NCI-H1048 (cell line): ENCODE measurements around the gene B3GALNT2.
"Not testable (repeated sequence)": the region's sequence is repeated elsewhere in the genome, so short reads cannot be mapped to it uniquely, and the experiment has no call there.

Source experiments
- DNase-seq: peaks from one replicate; lab custom pipeline; 2025; lab: John Stamatoyannopoulos, UW

The B3GALNT2 gene

DNA sequence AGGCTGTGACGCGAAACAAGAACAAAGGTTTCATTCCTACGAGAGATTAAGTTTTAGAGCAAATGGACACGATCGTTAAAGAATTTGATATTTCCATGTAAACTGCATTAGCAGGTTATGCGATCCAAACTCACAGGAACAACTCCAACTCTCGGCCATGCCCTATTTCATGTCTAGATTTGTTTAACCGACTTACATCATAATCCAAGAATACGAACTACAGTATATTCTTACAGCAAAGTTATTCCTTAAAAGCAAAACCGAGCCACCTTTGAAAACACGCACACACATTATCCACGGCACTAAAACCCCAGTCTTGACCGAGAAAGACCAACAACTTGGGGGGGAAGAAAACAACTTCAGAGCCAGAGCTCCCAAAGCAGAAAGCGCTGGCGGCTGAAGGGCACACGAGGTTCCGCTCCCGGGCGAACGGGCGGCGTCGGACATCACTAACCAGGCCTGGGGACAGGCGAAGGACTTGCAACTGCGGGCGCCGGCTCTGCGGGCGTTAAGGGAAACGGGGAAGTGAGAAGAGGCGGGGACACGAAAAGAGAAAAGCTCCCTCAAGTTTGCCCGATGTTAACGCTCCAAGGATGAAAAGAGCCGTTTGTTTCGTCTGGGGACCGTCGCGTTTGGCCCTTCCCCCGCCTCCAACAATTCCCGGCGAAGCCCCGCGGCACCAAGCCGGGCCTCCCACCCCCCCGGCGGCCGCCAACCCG is 690 bp downstream of the B3GALNT2 start:
- no peak for DNase-seq

DNA sequence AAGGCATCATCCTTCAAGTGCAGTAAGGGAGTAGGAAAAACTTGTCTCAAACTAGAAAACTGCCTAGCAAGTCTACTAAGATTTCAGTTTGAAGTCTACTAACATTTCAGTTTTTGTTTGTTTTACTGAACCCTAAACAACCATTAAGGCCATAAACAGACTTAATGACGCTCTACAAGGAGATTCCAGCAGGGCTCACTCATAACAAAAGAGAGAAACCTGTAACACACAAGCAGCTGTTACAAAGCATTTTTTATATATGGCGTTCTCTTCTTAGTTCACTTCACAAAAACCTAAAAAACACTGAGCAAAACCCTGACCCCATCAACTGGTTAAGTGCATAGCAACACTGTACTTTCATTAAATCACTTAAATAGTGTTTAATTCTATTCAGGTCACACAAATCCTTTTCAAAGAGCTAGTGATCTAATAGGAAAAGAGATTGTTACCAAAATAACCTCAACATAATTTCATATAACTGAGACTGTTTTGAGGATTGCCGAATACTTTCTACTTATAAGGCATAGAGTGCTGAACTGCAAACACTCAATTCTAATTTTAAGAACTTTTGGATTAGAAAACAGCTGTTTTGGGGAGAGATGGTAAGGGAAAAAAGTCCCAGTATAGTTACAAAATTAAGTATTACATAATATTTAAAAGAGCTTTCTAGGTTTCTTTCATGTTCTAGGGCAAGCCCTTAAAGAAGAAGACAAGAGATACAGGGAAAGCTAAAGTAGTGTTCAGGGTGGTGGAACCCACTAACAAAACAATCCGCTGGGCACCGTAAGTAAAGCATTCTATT is 1.4 kb downstream of the B3GALNT2 start:
- no peak for DNase-seq

DNA sequence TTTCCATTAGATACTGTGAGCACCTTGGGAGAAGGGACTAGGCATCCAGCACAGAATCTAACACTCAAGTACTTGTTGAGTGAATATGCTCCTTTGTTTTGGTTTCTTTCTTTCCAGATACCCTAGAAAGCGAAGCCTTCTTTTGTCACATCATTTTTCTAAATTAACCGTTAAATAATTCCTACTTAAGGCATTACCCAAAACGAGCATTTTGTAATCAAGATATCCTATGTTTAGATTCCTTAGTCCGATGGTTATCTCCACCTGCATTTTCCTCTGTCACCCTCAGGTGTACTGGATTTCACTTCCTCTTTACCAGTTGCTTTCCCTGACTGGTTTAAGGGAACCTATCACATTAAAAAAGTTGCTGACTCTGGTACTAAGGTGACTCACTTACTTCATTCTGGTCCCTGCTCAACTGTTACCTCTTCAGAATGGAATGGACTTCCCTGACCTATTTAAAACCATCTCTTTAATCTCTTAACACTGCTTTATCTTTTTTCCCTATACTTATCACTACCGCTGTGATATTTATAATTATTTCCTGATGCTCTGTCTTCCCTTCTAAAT is 3.2 kb downstream of the B3GALNT2 start:
- no peak for DNase-seq

DNA sequence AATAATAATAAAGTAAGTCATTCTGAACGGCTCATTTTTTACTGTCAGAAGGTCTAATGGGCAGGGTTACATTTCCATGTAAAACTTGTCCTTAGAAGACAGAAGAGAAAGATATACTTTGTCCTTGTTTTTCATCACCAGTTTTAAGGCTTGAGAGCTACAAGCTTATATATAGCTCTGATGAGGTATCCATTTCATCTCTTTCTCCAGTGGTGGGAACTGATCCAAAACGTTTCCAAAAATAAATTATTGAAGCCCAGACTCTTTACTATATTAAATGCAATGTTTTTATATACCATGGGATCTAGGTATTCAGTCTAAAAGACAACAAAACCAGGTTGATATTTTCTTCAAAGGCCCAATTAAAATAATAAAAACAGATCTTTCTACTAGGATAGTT is 8.7 kb downstream of the B3GALNT2 start:
- no peak for DNase-seq

DNA sequence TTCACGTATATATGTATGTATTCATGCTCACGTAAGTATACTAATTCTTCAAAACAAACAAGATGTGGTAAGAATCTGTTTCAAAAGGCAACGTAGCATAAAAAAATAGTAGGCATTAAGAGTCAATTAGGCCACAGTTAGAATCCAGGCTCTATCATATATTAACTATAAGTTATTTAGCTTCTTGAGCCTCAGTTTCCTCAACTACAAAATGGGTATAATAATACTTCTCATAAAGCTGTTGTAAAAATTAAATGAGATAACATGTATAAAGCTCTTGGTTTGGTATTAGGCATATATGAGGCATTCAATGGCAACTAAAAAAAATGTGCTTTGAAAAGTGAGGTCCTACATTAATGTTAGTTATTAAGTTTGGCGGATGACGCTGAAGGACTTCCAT is 9.2 kb downstream of the B3GALNT2 start:
- no peak for DNase-seq

DNA sequence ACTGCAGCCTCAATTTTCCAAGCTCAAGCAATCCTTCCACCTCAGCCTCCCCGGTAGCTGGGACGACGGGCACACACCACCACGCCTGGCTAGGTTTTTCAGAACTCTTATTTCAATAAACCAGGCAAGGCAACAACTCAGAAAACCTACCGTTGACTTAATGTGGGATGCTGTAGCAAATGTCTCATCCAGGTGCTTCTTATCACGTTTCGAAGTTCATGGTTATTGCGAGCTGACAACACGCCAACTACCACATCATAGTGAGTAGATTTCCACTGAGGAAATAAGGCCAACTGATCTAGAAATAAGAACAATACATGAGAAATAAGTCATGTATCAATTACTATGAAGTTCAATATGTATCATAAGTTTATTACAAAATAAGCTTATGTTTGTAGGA is 9.7 kb downstream of the B3GALNT2 start:
- DNase-seq: no peak

DNA sequence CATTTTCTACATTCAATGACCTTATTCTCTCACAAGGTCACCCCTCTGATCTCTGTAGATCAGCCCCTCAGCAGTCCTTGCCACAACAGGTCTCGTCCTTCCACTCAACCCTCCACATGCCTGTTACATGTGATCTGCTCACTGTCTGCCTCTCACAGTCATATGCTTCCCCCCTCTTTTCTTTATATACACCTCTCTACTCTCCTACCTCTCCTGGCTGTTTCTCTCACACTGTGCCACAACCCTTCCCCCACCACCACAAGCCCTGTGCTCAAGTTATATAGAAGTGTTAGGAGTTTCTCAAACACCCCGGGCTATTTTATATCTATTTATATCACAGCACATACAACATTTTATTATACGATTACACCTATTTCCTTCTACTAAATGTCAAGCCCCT is 12.6 kb downstream of the B3GALNT2 start:
- no peak for DNase-seq

DNA sequence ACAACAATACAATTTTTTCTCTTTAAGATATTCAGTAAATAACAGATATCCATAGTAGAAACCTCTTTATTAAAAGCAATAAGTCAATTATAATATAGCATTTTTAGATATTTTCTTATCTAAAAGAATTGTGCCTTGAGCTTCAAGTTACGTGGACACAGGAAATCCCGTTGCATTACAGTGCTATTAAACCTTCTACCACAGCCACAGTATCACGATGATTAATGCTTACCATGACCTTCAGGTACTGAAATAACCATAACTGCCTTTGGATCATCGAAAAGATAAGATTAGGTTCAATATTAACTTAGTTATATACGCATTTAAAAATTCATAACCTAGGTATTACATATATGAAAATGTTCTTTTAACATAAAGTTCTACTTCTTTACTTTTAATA is 17.9 kb downstream of the B3GALNT2 start:
- DNase-seq: no peak

DNA sequence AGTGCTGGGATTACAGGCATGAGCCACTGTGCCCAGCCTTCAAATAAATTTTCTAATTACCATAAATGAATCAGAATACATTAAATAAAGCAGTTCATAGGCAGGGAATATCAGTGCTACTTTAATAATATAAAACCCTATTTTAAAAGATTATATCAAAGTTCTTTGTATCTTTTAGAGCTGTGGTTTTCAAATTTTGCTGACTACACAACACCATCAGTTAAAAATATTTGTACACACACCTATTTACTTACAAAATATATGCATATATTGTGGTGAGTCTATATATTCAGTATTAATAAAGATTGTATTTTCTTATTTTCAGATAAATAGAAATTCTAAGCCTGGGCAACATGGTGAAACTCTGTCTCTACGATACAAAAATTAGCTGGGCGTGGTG is 18.7 kb downstream of the B3GALNT2 start:
- DNase-seq: no peak

DNA sequence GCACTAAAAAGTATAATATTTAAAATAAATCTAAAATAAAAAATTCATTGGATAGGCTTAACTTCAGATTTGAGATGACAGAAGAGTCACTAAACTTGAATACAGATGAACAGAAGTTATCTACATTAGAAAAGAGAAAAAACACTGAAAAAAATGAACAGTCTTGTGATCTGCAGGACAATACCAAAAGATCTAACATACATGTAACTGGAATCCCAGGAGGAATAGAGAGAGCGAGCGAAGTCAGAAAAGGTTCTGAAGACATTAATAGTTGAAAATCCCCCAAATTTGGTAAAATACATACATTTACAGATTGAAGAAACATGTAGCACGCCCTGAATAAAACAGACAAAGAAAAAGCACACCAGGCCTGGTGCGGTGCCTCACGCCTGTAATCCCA is 21.2 kb downstream of the B3GALNT2 start:
- DNase-seq: no peak

DNA sequence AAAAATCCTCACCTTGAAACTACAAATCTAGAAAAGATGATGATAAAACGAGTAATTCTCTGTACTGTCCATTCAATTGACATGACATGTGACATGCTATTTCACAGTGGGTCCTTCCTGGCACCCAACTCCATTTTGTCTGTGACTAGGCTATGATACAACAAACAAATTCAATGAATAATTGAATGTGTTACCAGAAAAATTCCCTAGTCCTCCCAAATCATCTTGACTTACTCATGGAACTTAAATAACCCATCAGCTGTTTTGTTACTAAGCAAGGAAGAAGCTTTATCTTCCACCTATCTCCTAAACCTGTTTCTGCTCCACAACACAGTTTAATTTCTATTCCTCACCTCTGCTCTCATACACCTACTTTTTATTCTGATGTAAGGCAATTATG is 30.4 kb downstream of the B3GALNT2 start:
- no peak for DNase-seq

DNA sequence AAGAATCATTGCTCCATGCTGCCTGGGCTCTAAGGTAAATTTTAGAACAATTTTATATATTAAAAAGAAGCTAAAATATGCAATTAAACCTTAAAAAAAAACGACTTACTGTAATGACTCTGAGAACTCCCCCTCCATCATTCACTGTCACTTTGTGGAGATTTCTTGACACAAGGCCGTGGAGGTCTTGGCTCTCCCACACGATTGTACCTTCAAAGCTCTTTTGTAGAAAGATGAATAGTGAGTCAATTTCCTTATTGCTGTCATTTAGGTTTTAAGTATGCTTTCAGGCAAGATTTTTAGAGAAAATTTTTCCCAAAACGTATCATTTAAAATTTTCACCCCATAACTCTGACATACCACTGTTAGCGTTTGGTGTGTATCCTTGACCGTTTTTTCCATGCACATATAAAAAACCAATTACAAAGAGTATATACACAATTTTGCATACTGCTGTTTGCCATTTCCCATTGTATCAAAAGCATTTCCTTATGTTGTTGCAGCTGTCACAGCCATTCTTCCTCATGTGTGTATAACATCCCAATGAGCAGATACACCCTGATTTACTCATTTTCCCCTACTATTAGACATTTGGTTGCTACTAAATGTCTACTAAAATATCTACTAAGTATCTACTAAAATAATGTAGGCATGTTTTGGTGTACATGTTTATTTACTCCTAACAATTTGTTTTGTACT is 33.4 kb downstream of the B3GALNT2 start:
- DNase-seq: no peak

DNA sequence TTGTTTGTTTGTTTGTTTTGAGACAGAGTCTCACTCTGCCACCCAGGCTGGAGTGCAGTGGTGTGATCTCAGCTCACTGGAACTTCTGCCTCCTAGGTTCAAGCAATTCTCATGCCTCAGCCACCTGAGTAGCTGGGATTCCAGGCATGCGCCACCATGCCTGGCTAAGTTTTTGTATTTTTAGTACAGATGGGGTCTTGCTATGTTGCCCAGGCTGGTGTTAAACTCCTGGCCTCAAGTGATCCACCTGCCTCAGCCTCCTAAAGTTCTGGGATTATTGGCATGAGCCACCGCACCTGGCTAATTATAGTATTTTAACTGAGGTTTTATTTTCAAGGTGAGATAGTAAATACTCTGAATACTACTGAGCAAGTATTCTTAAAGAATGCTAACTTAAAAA is 34.4 kb downstream of the B3GALNT2 start:
- not testable (repeated sequence) for DNase-seq

DNA sequence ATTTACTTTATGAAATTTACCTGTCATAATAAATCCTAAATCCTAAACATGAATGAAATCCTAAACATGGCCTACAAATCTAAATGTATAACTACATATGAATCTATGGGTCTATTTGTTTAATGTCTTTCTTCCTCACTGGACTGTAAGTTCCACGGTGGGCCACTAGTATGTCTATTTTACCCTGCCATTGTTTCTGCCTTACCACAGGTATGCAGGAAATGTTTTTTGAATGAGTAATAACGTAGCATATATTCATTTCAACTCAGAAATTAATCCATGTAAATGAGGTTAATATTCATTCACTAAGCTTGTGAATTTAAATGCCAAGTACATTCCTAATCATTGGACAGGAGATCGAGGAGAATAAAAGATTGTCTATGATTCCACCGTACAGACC is 35.3 kb downstream of the B3GALNT2 start:
- peak; percentile 48 for DNase-seq

DNA sequence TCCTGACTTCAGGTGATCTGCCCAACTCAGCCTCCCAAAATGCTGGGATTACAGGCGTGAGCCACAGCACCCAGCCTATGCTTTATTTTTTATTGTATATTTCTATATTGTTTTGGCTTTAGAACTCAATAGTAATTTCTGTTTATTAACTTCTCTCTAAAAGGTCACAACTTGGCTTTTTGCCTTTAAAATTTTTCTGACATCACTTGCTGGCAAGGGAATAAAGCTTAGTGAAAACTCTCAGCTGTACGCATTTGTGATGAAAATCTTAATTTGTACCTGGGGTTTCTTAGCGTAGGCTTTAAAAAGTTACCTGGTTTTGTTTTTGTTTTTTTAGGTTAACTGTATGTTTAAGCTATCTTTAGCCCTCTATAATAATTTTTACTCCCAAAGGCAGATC is 36.2 kb downstream of the B3GALNT2 start:
- no peak for DNase-seq

DNA sequence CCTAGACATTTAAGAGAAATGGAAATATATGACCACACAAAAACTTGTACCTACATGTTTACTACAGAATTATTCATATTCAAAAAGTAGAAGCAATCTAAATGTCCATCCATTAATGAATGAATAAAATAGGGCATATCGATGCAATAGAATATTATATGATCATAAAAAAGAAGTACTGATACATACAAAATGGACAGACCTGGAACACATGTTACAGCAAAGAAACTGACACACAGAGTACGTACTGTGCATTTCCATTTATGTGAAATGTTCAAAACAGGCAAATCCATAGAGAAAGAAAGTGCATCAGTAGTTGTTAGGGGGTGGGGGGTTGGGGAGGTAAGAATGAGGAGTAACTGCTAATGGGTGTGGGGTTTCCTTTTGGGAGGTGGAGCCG is 39.2 kb downstream of the B3GALNT2 start:
- no peak for DNase-seq

DNA sequence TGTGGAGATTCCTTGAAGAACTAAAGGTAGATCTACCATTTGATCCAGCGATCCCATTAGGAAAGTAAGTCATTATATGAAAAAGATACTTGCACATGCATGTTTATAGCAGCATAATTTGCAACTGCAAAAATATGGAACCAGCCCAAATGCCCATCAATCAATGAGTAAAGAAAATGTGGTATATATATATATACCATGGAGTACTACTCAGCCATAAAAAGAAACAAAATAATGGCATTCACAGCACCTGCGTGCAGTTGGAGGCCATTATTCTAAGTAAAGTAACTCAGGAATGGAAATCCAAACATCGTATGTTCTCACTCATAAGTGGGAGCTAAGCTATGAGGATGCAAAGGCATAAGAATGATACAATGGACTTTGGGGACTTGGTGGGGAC is 41.4 kb downstream of the B3GALNT2 start:
- DNase-seq: not testable (repeated sequence)

DNA sequence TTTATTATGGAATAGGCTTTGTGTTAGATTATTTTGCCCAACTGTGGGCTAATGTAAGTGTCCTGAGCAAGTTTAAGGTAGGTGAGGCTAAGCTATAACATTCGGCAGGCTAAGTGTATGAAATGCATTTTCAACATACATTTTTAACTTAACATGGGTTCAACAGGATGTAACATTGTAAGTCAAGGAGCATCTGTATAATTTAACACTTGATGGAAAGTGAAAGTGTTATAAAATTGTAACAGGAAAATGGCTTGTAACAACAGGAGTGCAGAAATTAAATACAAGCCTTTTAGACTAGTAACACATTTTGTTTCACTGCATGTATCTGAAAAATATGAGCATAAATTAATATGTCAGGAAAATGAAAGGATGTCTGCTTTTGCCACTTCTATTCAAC is 42.3 kb downstream of the B3GALNT2 start:
- no peak for DNase-seq

DNA sequence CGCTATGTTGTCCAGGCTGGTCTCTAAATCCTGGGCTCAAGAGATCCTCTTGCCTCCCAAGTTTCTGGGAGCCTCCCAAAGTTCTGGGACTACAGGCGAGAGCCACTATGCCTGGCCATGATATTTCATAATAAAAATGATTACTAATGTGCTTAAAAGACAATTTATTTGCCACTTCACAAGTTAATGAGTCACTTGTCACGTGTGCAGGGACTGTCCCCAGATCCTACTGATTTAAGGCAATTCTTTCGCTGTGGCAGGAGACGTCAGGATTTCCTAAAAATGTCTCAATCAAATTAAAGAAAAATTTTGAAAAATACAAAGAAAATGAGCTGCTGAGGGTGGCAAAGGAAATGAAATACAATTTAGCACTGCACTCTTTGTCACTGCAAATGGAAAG is 43.5 kb downstream of the B3GALNT2 start:
- DNase-seq: no peak

DNA sequence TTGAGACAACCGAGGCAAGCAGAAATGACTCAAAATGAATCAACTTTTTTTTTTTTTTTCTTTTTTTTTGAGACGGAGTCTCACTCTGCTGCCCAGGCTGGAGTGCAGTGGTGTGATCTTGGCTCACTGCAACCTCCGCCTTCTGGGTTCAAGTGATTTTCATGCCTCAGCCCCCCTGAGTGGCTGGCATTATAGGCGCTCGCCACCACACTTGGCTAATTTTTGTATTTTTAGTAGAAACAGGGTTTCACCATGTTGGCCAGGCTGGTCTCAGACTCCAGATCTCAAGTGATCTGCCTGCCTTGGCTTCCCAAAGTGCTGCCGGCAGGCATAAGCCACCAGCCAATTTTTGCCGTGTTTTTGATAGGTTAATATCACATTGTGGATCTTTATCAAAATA is 46.4 kb downstream of the B3GALNT2 start:
- DNase-seq: not testable (repeated sequence)

DNA sequence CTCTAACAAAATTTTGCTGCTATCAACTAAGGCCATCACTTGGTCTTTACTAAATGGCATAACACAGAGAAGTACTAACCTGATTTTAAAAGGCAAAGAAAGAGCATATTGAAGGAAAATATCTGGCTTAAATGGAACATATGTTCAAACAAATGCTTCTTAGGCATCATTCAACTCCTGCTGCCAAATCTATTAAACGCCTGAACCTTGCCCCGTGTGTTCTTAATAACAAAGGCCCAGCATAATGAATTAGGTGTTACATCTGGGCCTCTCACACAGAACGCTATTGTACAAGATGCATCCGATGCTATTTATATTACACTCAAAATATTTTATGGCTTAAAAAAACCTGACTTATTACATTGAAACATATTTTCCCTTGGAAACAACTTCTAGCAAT is 48.4 kb downstream of the B3GALNT2 start:
- no peak for DNase-seq

DNA sequence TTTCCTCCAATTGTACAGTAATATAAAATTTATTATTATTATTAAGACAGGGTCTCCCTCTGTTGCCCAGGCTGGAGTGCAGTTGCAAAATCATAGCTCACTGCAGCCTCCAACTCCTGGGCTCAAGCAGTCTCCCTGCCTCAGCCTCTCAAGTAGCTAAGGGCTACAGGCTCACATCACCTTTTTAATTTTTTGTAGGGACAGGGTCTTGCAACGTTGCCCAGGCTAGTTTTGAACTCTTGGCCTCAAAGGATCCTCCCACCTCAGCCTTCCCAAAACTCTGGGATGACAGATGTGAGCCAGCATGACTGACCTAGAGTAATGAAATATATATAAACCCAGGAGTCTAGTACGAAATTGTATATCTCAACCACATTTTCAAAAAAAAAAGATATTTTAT is 49.2 kb downstream of the B3GALNT2 start:
- DNase-seq: no peak

DNA sequence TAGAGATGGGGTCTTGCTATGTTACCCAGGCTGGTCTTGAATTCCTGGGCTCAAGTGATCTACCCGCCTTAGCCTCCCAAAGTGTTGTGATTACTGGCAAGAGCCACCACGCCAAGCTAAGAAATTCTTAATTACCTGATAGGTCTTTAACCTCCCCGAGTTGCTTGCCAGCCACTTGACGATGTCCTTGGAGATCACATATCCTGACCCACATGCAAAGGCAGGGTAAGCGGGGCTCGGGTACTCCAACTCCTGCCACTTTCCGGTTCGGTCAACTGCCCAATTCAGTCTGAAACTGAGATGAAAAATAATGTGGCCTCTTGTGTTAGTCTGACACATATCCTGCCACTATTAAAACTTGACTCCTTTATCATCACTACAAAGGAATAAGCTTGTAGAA is 50.2 kb downstream of the B3GALNT2 start:
- DNase-seq: no peak
